Transverse colon (tissue), 4 donors: Measurements from ENCODE around the gene COL9A1. TPM values are rescaled to one million over a fixed set of nuclear protein-coding genes. Genes with fewer than 3 reads are reported as not detected.

Experiments used
- DNase-seq: peaks from one replicate; pipeline ENCODE4 v3.0.0-alpha.2; 2019
- H3K27ac ChIP-seq, 4 donors: fragments of 200-600 bp; sonication (generic); 2 replicates each; pipeline ENCODE4 v1.5.1; 2016 to 2018; ENCODE audit warnings: inconsistent platforms in 4 of 4
- H3K27me3 ChIP-seq: fragments of 200-600 bp; sonication (generic); 2 replicates; pipeline ENCODE4 v1.5.1; 2017; ENCODE audit warnings: inconsistent platforms
- H3K36me3 ChIP-seq, 4 donors: fragments of 200-600 bp; sonication (generic); 2 replicates each; pipeline ENCODE4 v1.5.1; 2017 to 2019; ENCODE audit warnings: inconsistent platforms in 4 of 4
- H3K4me1 ChIP-seq, 4 donors: fragments of 200-600 bp; sonication (generic); 2 replicates each; pipeline ENCODE4 v1.5.1; 2017 to 2020; ENCODE audit warnings: inconsistent platforms in 4 of 4
- H3K4me3 ChIP-seq, 4 donors: fragments of 200-600 bp; sonication (generic); 1 replicate in 1 of 4; 2 replicates in 3 of 4; pipeline versions ENCODE4 v1.5.1 to v1.6.1; 2017 to 2019; ENCODE audit warnings: inconsistent platforms in 4 of 4
- H3K9me3 ChIP-seq, 2 donors: fragments of 200-600 bp; sonication (generic); 2 replicates each; pipeline ENCODE4 v1.5.1; 2017 to 2019; ENCODE audit warnings: inconsistent platforms in 2 of 2
- CTCF ChIP-seq, 5 experiments: fragments of 200-600 bp in 3 of 5; fragments of 450-650 bp in 2 of 5; sonication (generic) in 3 of 5; IDR thresholded peaks; 1 replicate in 2 of 5; 2 replicates in 3 of 5; pipeline ENCODE4 v1.5.1; 2016 to 2017; ENCODE audit warnings: antibody characterized with exemption in 5 of 5, inconsistent platforms in 3 of 5, mild to moderate bottlenecking in 2 of 5, moderate library complexity in 1 of 5
- EP300 ChIP-seq: sonication (generic); formaldehyde crosslinking; IDR thresholded peaks from one replicate; pipeline ENCODE4 v1.6.1; 2017; ENCODE audit warnings: antibody characterized with exemption, low read depth
- POLR2A ChIP-seq: fragments of 450-650 bp; IDR thresholded peaks from one replicate; pipeline ENCODE4 v1.6.1; 2016; ENCODE audit warnings: antibody characterized with exemption, mild to moderate bottlenecking, moderate library complexity
- POLR2AphosphoS5 ChIP-seq, 3 donors: sonication (generic); formaldehyde crosslinking; IDR thresholded peaks; one replicate each; pipeline ENCODE4 v1.6.1; 2016; ENCODE audit warnings: antibody characterized with exemption in 3 of 3
- WGBS, 2 donors: methylation state at CpG; one replicate each; pipeline ENCODE4 v1.1.5; 2018; ENCODE audit warnings: low coverage in 1 of 2; 5-methylcytosine and 5-hydroxymethylcytosine counted together
- in situ Hi-C, 4 donors: fragments of 200-750 bp; cut with MboI; loops; one replicate each; pipeline versions ENCODE4 v1.15.0 to v1.15.1; 2017; ENCODE audit warnings: low sequenced_read_pairs in 3 of 4, low pct_ligation_motif_present in 1 of 4, low pct_unique_long_range_greater_than_20kb in 1 of 4
- intact Hi-C: fragments of 100-400 bp; cut with DNase I; formaldehyde crosslinking; loops from one replicate; pipeline ENCODE4 v1.15.1; 2023; ENCODE audit warnings: low total_unique reads
- total RNA-seq, 4 donors: library from RNA; depleted of rRNA; stranded (reverse); fragments of >200 nt; gene quantifications; one replicate each; pipeline ENCODE4 v1.1.0, GENCODE V29; 2016

COL9A1 gene
- total RNA-seq, 4 donors from 2014 or later, result 0.64 to 1.5 TPM; not detected in 2

GRCh38 chr6:70277470-70277869, 25.4 kb downstream of the COL9A1 start:
- DNase-seq, result no peak
- H3K9me3 ChIP-seq, result peaks cover 0 to 3% of the 10 kb centered on the region in 2 donors
- H3K27ac ChIP-seq, result no peak overlapping the region
- WGBS, 2 donors, result 85 to 86% methylated on average over 2 of the region's 2 CpGs
- TF ChIP-seq POLR2AphosphoS5 (IDR thresholded peaks at IDR 0.05) (no peak), EP300 (no peak), POLR2A (no peak), CTCF (IDR thresholded peaks at IDR 0.05) (no peak)
- in situ Hi-C loops, result no loop called here
- intact Hi-C loops, result no loop called here
- H3K27me3 ChIP-seq, result peaks cover 21% of the 10 kb centered on the region
- H3K36me3 ChIP-seq, result no peaks in the 10 kb centered on the region
- no peak overlapping the region for H3K4me3 ChIP-seq
- H3K4me1 ChIP-seq, result peaks cover 0 to 7% (median 2%) of the 10 kb centered on the region in 4 donors

GRCh38 chr6:70274338-70274737, 28.5 kb downstream of the COL9A1 start:
- no peaks in the 10 kb centered on the region for H3K4me1 ChIP-seq
- intact Hi-C loops (no loop called here), in situ Hi-C loops (no loop called here)
- no peak for TF ChIP-seq CTCF (IDR thresholded peaks at IDR 0.05)
- TF ChIP-seq POLR2AphosphoS5 (IDR thresholded peaks at IDR 0.05), result no peak
- TF ChIP-seq EP300, result no peak
- no peak for TF ChIP-seq POLR2A
- WGBS, 2 donors, result 84 to 88% methylated on average over 4 of the region's 4 CpGs
- no peaks in the 10 kb centered on the region for H3K27me3 ChIP-seq
- no peaks in the 10 kb centered on the region for H3K36me3 ChIP-seq
- no peak overlapping the region for H3K4me3 ChIP-seq
- peaks cover 0 to 3% of the 10 kb centered on the region in 2 donors for H3K9me3 ChIP-seq
- no peak for DNase-seq
- H3K27ac ChIP-seq, result no peak overlapping the region

- no peak for TF ChIP-seq EP300
- in situ Hi-C loops, result no loop called here
- Histone ChIP-seq H3K27ac (no peak overlapping the region), H3K27me3 (no peaks in the 10 kb centered on the region), H3K9me3 (peaks cover 0 to 3% of the 10 kb centered on the region in 2 donors), H3K4me3 (no peak overlapping the region), H3K36me3 (no peaks in the 10 kb centered on the region), H3K4me1 (no peaks in the 10 kb centered on the region)
- no peak for DNase-seq
- intact Hi-C loops, result no loop called here
- WGBS, 2 donors, result 24 to 25% methylated on average over 2 of the region's 2 CpGs
Observed at GRCh38 chr6:70272071-70272470, 30.8 kb downstream of the COL9A1 start.

GRCh38 chr6:70270287-70271005, 32.4 kb downstream of the COL9A1 start:
- Histone ChIP-seq H3K36me3 (no peaks in the 10 kb centered on the region), H3K4me1 (peaks cover 0 to 4% (median 0%) of the 10 kb centered on the region in 4 donors), H3K4me3 (no peak overlapping the region), H3K27ac (no peak overlapping the region), H3K9me3 (peaks cover 0 to 3% of the 10 kb centered on the region in 2 donors), H3K27me3 (no peaks in the 10 kb centered on the region)
- 22 to 50% methylated on average over 4 to 8 of the region's 8 CpGs for WGBS, 2 donors
- no peak for DNase-seq
- intact Hi-C loops, result no loop called here
- in situ Hi-C loops, result no loop called here
- no peak for TF ChIP-seq EP300

- DNase-seq, result no peak
- Histone ChIP-seq H3K36me3 (no peaks in the 10 kb centered on the region), H3K9me3 (no peaks in the 10 kb centered on the region), H3K27me3 (no peaks in the 10 kb centered on the region), H3K27ac (no peak overlapping the region), H3K4me3 (no peak overlapping the region), H3K4me1 (peaks cover 0 to 4% (median 0%) of the 10 kb centered on the region in 4 donors)
- in situ Hi-C loops, result no loop called here
- WGBS, 2 donors, result 17 to 33% methylated on average over 2 of the region's 2 CpGs
- TF ChIP-seq CTCF (IDR thresholded peaks at IDR 0.05) (no peak), POLR2A (no peak), EP300 (no peak)
- intact Hi-C loops, result no loop called here
Observed at GRCh38 chr6:70266142-70266541, 36.7 kb downstream of the COL9A1 start.
